Mucosa of descending colon (tissue), 3 donors: ENCODE data around the gene S100PBP. TPM values are rescaled to one million over a fixed set of nuclear protein-coding genes. Genes with fewer than 3 reads are reported as not detected.

Source experiments
- ATAC-seq: fragments of 200-7000 bp; cut with Tn5 transposase; one replicate; pipeline ENCODE4 v1.9.1; 2020; ENCODE audit warnings: mild to moderate bottlenecking, moderate library complexity
- DNase-seq, 3 donors: peaks; one replicate each; pipeline ENCODE4 v3.0.0-alpha.2; 2020
- H3K36me3 ChIP-seq: fragments of 200-600 bp; one replicate; pipeline ENCODE4 v1.8.0; 2021; ENCODE audit warnings: low read depth, mild to moderate bottlenecking
- H3K4me1 ChIP-seq: fragments of 200-600 bp; one replicate; pipeline ENCODE4 v1.8.0; 2021; ENCODE audit warnings: low read depth, mild to moderate bottlenecking
- H3K4me3 ChIP-seq: fragments of 200-600 bp; one replicate; pipeline ENCODE4 v1.8.0; 2021; ENCODE audit warnings: mild to moderate bottlenecking
- H3K9me3 ChIP-seq: fragments of 200-600 bp; one replicate; pipeline ENCODE4 v1.8.0; 2021; ENCODE audit warnings: mild to moderate bottlenecking
- CTCF ChIP-seq: fragments of 200-600 bp; IDR thresholded peaks from one replicate; pipeline ENCODE4 v1.8.0; 2022; ENCODE audit warnings: antibody characterized with exemption, mild to moderate bottlenecking
- intact Hi-C, 2 donors: fragments of 100-400 bp; cut with DNase I in 1 of 2; cut with micrococcal nuclease in 1 of 2; formaldehyde crosslinking; loops; one replicate each; pipeline versions ENCODE4 v1.11.0 to v1.11.1; 2022; cut with DNase I, micrococcal nuclease
- total RNA-seq, 3 donors: library from RNA; stranded (reverse); fragmentation: NEBNext Ultra II Directional in 2 of 3; extraction: Animal tissue kit (Norgen Biotek cat#: 25700) in 2 of 3; gene quantifications; one replicate each; pipeline versions ENCODE4 v1.2.1 to v1.2.4, GENCODE V29; 2021 to 2023
- donor health status: DM: no; HTN: no; CAD: no; lungs with moderate emphysema.
- donor health status: DM: no; HTN: no; CAD: no.
- donor health status: DM: no; HTN: yes; CAD: no.

The S100PBP gene
- total RNA-seq, 3 donors from 2014 or later = 23.7 to 38.8 (median 31.0) TPM

- TF ChIP-seq CTCF = no peak
- Histone ChIP-seq H3K4me1 (no peaks in the 10 kb centered on the region), H3K36me3 (peaks cover 5% of the 10 kb centered on the region), H3K4me3 (no peak overlapping the region), H3K9me3 (no peaks in the 10 kb centered on the region)
- ATAC-seq = no peak
- intact Hi-C loops = no loop called here
- DNase-seq = no peak
Measured at GRCh38 chr1:32806290-32806689, 11.2 kb upstream of the S100PBP start.

- Histone ChIP-seq H3K36me3 (peaks cover 5% of the 10 kb centered on the region), H3K9me3 (no peaks in the 10 kb centered on the region), H3K4me1 (no peaks in the 10 kb centered on the region), H3K4me3 (no peak overlapping the region)
- intact Hi-C loops = no loop called here
- TF ChIP-seq CTCF = no peak
- DNase-seq (no peak), ATAC-seq (no peak)
Measured at GRCh38 chr1:32806910-32807523, 10.4 kb upstream of the S100PBP start.

- no peak overlapping the region for H3K4me3 ChIP-seq
- peaks cover 5% of the 10 kb centered on the region for H3K36me3 ChIP-seq
- TF ChIP-seq CTCF = no peak
- H3K4me1 ChIP-seq = no peaks in the 10 kb centered on the region
- intact Hi-C loops = no loop called here
- DNase-seq = no peak
- no peaks in the 10 kb centered on the region for H3K9me3 ChIP-seq
- ATAC-seq = no peak
Measured at GRCh38 chr1:32808580-32808979, 8.9 kb upstream of the S100PBP start.

- Histone ChIP-seq H3K4me3 (no peak overlapping the region), H3K36me3 (peaks cover 5% of the 10 kb centered on the region)
- intact Hi-C loops = no loop called here
Measured at GRCh38 chr1:32810358-32810757, 7.1 kb upstream of the S100PBP start.

GRCh38 chr1:32811265-32811664, 6.2 kb upstream of the S100PBP start:
- no peak for DNase-seq
- H3K36me3 ChIP-seq = peaks cover 5% of the 10 kb centered on the region
- H3K9me3 ChIP-seq = no peaks in the 10 kb centered on the region
- H3K4me3 ChIP-seq = no peak overlapping the region
- ATAC-seq = no peak
- no peak for TF ChIP-seq CTCF
- intact Hi-C loops = no loop called here
- H3K4me1 ChIP-seq = peaks cover 18% of the 10 kb centered on the region

More at GRCh38 chr1:32810358-32810757, 7.1 kb upstream of the S100PBP start:
- H3K9me3 ChIP-seq = no peaks in the 10 kb centered on the region
- no peak for DNase-seq
- peaks cover 9% of the 10 kb centered on the region for H3K4me1 ChIP-seq
- TF ChIP-seq CTCF = no peak
- ATAC-seq = no peak

GRCh38 chr1:32811917-32812316, 5.5 kb upstream of the S100PBP start:
- TF ChIP-seq CTCF = no peak
- ATAC-seq (no peak), DNase-seq (no peak)
- no peak overlapping the region for H3K4me3 ChIP-seq
- peaks cover 19% of the 10 kb centered on the region for H3K4me1 ChIP-seq
- intact Hi-C loops = no loop called here
- H3K9me3 ChIP-seq = no peaks in the 10 kb centered on the region
- peaks cover 5% of the 10 kb centered on the region for H3K36me3 ChIP-seq
